HepG2 (cell line): ENCODE data around the gene RRBP1. TPM values are rescaled to one million over a fixed set of nuclear protein-coding genes. Genes with fewer than 3 reads are reported as not detected.

ENCODE experiments used
- ARID3A ChIP-seq: IDR thresholded peaks from 2 replicates; pipeline ENCODE4 v1.6.1; 2012; ENCODE audit warnings: low read depth, low read length, improper control_type of control experiment
- BHLHE40 ChIP-seq: IDR thresholded peaks from 2 replicates; pipeline ENCODE4 v1.6.1; 2011; ENCODE audit warnings: low read length, improper control_type of control experiment
- CENPT ChIP-seq: sonication (generic); formaldehyde crosslinking; IDR thresholded peaks from 2 replicates; pipeline ENCODE4 v1.8.0; 2022; ENCODE audit warnings: low read depth, mild to moderate bottlenecking, moderate library complexity, missing genetic modification reagents
- EHMT2 ChIP-seq: fragments of 200-600 bp; sonication (generic); IDR thresholded peaks from 2 replicates; pipeline ENCODE4 v1.7.0; 2017; ENCODE audit warnings: antibody characterized with exemption, low read depth, low read length, borderline replicate concordance
- ETV5 ChIP-seq: IDR thresholded peaks from 2 replicates; pipeline ENCODE4 v1.6.1; 2018; ENCODE audit warnings: missing biosample characterization, missing genetic modification reagents, inconsistent platforms, borderline replicate concordance
- FOXO4 ChIP-seq: sonication (generic); formaldehyde crosslinking; conservative IDR thresholded peaks from 2 replicates; pipeline ENCODE4 v1.8.1; 2023; ENCODE audit warnings: missing genetic modification reagents
- KDM5B ChIP-seq: sonication (generic); formaldehyde crosslinking; IDR thresholded peaks from 2 replicates; pipeline ENCODE4 v1.4.0; 2020; ENCODE audit warnings: missing genetic modification reagents, mild to moderate bottlenecking, borderline replicate concordance
- KLF16 ChIP-seq, 2 experiments: sonication (generic) in 1 of 2; formaldehyde crosslinking in 1 of 2; IDR thresholded peaks; 2 replicates each; pipeline versions ENCODE4 v1.6.1 to v1.8.0; 2016 to 2023; ENCODE audit warnings: missing genetic modification reagents in 2 of 2, missing compliant biosample characterization in 1 of 2
- KMT2B ChIP-seq: IDR thresholded peaks from 2 replicates; pipeline ENCODE4 v1.6.1; 2016; ENCODE audit warnings: missing genetic modification reagents, missing compliant biosample characterization
- MEIS2 ChIP-seq: sonication (generic); formaldehyde crosslinking; IDR thresholded peaks from 2 replicates; pipeline ENCODE4 v1.9.0; 2021; ENCODE audit warnings: mild to moderate bottlenecking, missing genetic modification reagents
- NFKBIZ ChIP-seq: IDR thresholded peaks from 2 replicates; pipeline ENCODE4 v1.6.1; 2018; ENCODE audit warnings: missing genetic modification reagents, missing compliant biosample characterization
- NR2F2 ChIP-seq: IDR thresholded peaks from 2 replicates; pipeline ENCODE4 v1.6.1; 2012; ENCODE audit warnings: low read depth, inconsistent platforms, borderline replicate concordance
- PPARG ChIP-seq: conservative IDR thresholded peaks from 2 replicates; pipeline ENCODE4 v1.6.1; 2016; ENCODE audit warnings: missing biosample characterization, missing genetic modification reagents
- PRMT3 ChIP-seq: sonication (generic); formaldehyde crosslinking; IDR thresholded peaks from 2 replicates; pipeline ENCODE4 v1.8.1; 2022; ENCODE audit warnings: low read depth, mild to moderate bottlenecking, moderate library complexity, missing genetic modification reagents, borderline replicate concordance
- RAD51 ChIP-seq: fragments of 450-650 bp; IDR thresholded peaks from 2 replicates; pipeline ENCODE4 v1.6.1; 2016; ENCODE audit warnings: borderline replicate concordance
- SMYD3 ChIP-seq: sonication (generic); formaldehyde crosslinking; IDR thresholded peaks from 2 replicates; pipeline ENCODE4 v1.8.1; 2023; ENCODE audit warnings: mild to moderate bottlenecking, missing genetic modification reagents
- SOX13 ChIP-seq, 3 experiments: fragments of 450-650 bp in 1 of 3; sonication (generic) in 1 of 3; formaldehyde crosslinking in 1 of 3; IDR thresholded peaks in 2 of 3; conservative IDR thresholded peaks in 1 of 3; 2 replicates each; pipeline versions ENCODE4 v1.5.0 to v1.6.1; 2016 to 2020; ENCODE audit warnings: antibody characterized with exemption in 1 of 3, mild to moderate bottlenecking in 1 of 3, missing compliant biosample characterization in 1 of 3, missing genetic modification reagents in 1 of 3, moderate library complexity in 1 of 3
- SP140L ChIP-seq: sonication (generic); formaldehyde crosslinking; IDR thresholded peaks from 2 replicates; pipeline ENCODE4 v1.4.0; 2020; ENCODE audit warnings: missing genetic modification reagents, borderline replicate concordance
- ZNF577 ChIP-seq: sonication (generic); formaldehyde crosslinking; IDR thresholded peaks from 2 replicates; pipeline ENCODE4 v1.4.0; 2020; ENCODE audit warnings: mild to moderate bottlenecking, low read depth, missing genetic modification reagents, borderline replicate concordance
- ZNF652 ChIP-seq: IDR thresholded peaks from 2 replicates; pipeline ENCODE4 v1.6.1; 2016; ENCODE audit warnings: low read depth, borderline replicate concordance
- ZNF709 ChIP-seq: sonication (generic); formaldehyde crosslinking; IDR thresholded peaks from 2 replicates; pipeline ENCODE4 v1.5.0; 2020; ENCODE audit warnings: mild to moderate bottlenecking, missing genetic modification reagents
- ZNF773 ChIP-seq: sonication (generic); formaldehyde crosslinking; IDR thresholded peaks from 2 replicates; pipeline ENCODE4 v1.4.0; 2020; ENCODE audit warnings: missing genetic modification reagents, borderline replicate concordance
- ZNF816 ChIP-seq: sonication (generic); formaldehyde crosslinking; IDR thresholded peaks from 2 replicates; pipeline ENCODE4 v1.8.0; 2022; ENCODE audit warnings: missing genetic modification reagents, mild to moderate bottlenecking, borderline replicate concordance
- polyA plus RNA-seq, 8 experiments: library from polyadenylated mRNA; depleted of rRNA in 3 of 8; stranded (reverse) in 7 of 8; unstranded in 1 of 8; fragments of >200 nt; fragmentation: Illumina TruSeq in 4 of 8; extraction: Trizol in 4 of 8; gene quantifications; 2 replicates each; pipeline versions ENCODE4 v1.2.1 to v1.2.3, GENCODE V29; 2011 to 2016; ENCODE audit warnings: low read depth in 4 of 8, missing spikeins in 1 of 8, mixed read lengths in 1 of 8; ENCODE audit not compliant: insufficient read depth in 1 of 8
- total RNA-seq, 5 experiments: library from RNA; depleted of rRNA; stranded (reverse); fragments of >200 nt; fragmentation: Illumina TruSeq; extraction: Trizol; gene quantifications; 2 replicates each; pipeline ENCODE4 v1.2.3, GENCODE V29; 2016; ENCODE audit warnings: low read depth in 1 of 5
- TF ChIP-seq, protein P1 (sequence below): IDR thresholded peaks from 2 replicates; pipeline ENCODE4 v1.6.1; 2016; ENCODE audit warnings: missing genetic modification reagents, missing compliant biosample characterization
- TF ChIP-seq, protein P2 (sequence below): sonication (generic); formaldehyde crosslinking; conservative IDR thresholded peaks from 2 replicates; pipeline ENCODE4 v1.4.0; 2020; ENCODE audit warnings: missing genetic modification reagents
- TF ChIP-seq, protein P3 (sequence below): IDR thresholded peaks from 2 replicates; pipeline ENCODE4 v1.6.1; 2012; ENCODE audit warnings: inconsistent platforms

Gene RRBP1
- total and polyA plus RNA-seq, 2 of the 13 experiments (the other 11 are each of a cell fraction or from before 2014, with no cell fraction given), result 150 to 222 TPM

DNA sequence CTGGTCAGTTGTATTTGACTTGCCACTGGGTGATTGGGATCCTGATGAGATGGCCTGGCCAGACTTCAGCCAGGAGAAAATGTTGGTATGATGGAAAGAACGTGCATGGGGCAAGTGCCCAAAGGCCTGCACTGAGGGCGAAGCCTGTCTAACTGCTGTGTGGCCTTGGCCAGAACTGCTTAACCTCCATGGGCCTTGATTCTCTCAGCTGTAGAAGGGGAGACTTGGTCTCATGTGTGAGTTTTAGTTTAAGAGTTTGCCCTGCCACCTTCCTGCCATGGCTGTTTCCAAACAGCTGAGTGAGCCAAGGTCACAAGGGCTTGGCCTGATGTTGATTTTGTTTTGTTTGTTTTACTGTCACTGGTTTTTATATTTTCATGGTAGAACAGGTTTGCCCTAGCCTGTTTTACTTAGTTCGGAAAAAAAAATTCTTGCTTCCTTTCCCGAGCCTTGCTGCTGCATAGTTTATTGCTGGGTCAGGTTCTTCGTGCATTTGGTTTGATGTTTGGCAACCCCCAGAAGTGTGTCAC, 76.8 kb downstream of the RRBP1 start (continued):
- TF ChIP-seq BHLHE40 (no peak), FOXO4 (CRISPR knock-in tag) (no peak), SMYD3 (peak; percentile 77; the same call in 1 of the 2 replicates), PRMT3 (0 out of 2 replicates have a peak, but pooled peaks have one; percentile 17), KDM5B (CRISPR knock-in tag) (no peak), EHMT2 (peak; percentile 34; the same call in 1 of the 2 replicates), SOX13 (IDR thresholded peaks at IDR 0.05) (no peak), SOX13 (CRISPR knock-in tag; conservative IDR thresholded peaks at IDR 0.05 in 1 of 2, IDR thresholded peaks at IDR 0.05 in 1 of 2) (peak; percentile 52 to 73; a peak in 3 of 4 replicates), ZNF709 (CRISPR knock-in tag) (no peak), SP140L (CRISPR knock-in tag) (no peak), ZNF652 (CRISPR knock-in tag) (peak; percentile 65), MEIS2 (CRISPR knock-in tag) (peak; percentile 79; the same call in 1 of the 2 replicates), ZNF773 (no peak), ARID3A (peak; percentile 22; the same call in 1 of the 2 replicates), ZNF577 (CRISPR knock-in tag) (no peak), NFKBIZ (CRISPR knock-in tag) (0 out of 2 replicates have a peak, but pooled peaks have one; percentile 20), PPARG (CRISPR knock-in tag) (no peak), KMT2B (CRISPR knock-in tag) (no peak), RAD51 (no peak), ETV5 (peak; percentile 62; the same call in 1 of the 2 replicates), ZNF816 (no peak), NR2F2 (peak; percentile 88), CENPT (no peak), KLF16 (CRISPR knock-in tag; IDR thresholded peaks at IDR 0.05) (peak in 1 of 2 experiments; percentile 76; a peak in 1 of 4 replicates)
- TF ChIP-seq, protein P1, sequence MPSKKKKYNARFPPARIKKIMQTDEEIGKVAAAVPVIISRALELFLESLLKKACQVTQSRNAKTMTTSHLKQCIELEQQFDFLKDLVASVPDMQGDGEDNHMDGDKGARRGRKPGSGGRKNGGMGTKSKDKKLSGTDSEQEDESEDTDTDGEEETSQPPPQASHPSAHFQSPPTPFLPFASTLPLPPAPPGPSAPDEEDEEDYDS, result peak; percentile 41; the same call in 1 of the 2 replicates
- TF ChIP-seq, protein P2, sequence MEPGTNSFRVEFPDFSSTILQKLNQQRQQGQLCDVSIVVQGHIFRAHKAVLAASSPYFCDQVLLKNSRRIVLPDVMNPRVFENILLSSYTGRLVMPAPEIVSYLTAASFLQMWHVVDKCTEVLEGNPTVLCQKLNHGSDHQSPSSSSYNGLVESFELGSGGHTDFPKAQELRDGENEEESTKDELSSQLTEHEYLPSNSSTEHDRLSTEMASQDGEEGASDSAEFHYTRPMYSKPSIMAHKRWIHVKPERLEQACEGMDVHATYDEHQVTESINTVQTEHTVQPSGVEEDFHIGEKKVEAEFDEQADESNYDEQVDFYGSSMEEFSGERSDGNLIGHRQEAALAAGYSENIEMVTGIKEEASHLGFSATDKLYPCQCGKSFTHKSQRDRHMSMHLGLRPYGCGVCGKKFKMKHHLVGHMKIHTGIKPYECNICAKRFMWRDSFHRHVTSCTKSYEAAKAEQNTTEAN (CRISPR knock-in tag), result no peak
- TF ChIP-seq, protein P3, sequence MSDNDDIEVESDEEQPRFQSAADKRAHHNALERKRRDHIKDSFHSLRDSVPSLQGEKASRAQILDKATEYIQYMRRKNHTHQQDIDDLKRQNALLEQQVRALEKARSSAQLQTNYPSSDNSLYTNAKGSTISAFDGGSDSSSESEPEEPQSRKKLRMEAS, result peak; percentile 68; the same call in 1 of the 2 replicates
